HUES6 (cell line): Measurements from ENCODE around the gene MAGI1.

ENCODE experiments used
- H3K27ac ChIP-seq: 2 replicates; pipeline ENCODE4 v1.7.0; 2013; ENCODE audit warnings: low read depth, mild to moderate bottlenecking, low read length, inconsistent platforms
- H3K27me3 ChIP-seq: 2 replicates; pipeline ENCODE4 v1.6.1; 2013; ENCODE audit warnings: low read length; ENCODE audit not compliant: control insufficient read depth, insufficient read depth
- H3K36me3 ChIP-seq: 2 replicates; pipeline ENCODE4 v1.6.1; 2013; ENCODE audit warnings: low read length; ENCODE audit not compliant: control insufficient read depth, insufficient read depth
- H3K4me1 ChIP-seq: 2 replicates; pipeline ENCODE4 v1.6.1; 2013; ENCODE audit warnings: low read length; ENCODE audit not compliant: control insufficient read depth, insufficient read depth
- H3K4me3 ChIP-seq: 2 replicates; pipeline ENCODE4 v1.5.1; 2013; ENCODE audit warnings: low read depth, low read length
- H3K9ac ChIP-seq: one replicate; pipeline ENCODE4 v1.6.1; 2013; ENCODE audit warnings: mild to moderate bottlenecking, low read length
- H3K9me3 ChIP-seq: 2 replicates; pipeline ENCODE4 v1.6.1; 2013; ENCODE audit warnings: low read depth, low read length; ENCODE audit not compliant: control insufficient read depth, insufficient read depth

Gene MAGI1

DNA sequence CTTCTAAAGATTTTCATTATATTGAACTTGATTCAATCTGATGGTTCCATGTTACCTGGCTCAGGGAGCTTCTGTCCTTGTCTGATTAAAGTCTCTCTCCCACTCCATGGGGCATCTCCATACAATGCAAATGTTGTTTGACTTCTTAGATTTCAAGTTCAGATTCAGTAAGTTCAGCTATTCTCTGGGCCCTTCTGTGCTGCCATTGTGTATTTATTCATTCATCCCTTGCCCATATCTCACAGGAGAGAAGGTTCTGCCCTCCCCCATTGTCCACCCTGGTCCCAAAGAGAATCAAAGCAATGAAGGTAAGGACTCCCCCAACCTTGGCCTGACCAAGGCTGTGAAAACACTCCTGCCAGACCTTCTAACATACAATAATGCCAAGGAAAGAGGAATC is 669.9 kb downstream of the MAGI1 start:
- Histone ChIP-seq H3K4me1 (no peaks in the 10 kb centered on the region), H3K4me3 (no peak overlapping the region), H3K27me3 (no peaks in the 10 kb centered on the region), H3K27ac (no peak overlapping the region), H3K9me3 (peaks cover 3% of the 10 kb centered on the region; the same call in 1 of the 2 replicates), H3K36me3 (peaks cover 15% of the 10 kb centered on the region), H3K9ac (no peak overlapping the region)

DNA sequence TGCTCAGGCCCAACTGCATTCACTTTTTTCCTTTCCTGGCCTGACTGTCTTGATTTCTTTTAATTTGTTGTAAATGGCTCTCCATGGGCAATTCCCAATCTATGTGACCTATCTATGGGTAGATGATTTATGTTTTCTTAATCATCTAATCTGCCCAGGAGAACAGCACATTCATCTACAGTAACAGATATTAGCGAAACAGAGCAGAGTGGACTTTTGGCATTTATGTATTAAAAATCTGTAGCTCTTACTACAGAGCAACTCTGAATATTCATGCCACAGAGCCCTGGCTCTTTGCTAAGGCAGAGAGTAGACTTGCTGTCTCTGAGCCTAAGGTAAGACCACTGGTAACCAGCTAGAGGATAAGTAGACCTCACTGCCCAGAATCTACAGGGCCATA is 676.0 kb downstream of the MAGI1 start:
- no peak overlapping the region for H3K9ac ChIP-seq

DNA sequence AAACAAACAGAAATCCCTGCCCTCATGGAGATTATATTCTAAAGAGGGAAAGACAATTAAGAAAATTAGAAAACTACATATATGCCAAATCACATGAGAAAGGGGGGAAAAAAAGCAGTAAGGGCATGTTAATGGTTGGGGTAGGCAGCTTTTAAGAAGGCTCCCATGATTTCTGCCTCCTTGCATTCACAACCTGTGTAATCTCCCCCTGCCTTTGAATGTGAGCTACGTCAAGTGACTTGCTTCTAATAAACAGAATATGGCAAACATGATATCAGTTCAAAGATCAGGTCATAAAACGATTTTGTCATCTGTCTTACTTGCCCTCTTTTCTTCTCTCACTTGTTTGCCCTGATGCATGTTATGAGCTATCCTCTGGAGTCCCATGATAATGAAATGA is 677.3 kb downstream of the MAGI1 start:
- Histone ChIP-seq H3K9ac (no peak overlapping the region), H3K36me3 (peaks cover 62% of the 10 kb centered on the region)

More for the DNA sequence above, 676.0 kb downstream of the MAGI1 start:
- Histone ChIP-seq H3K4me3 (no peak overlapping the region), H3K27ac (no peak overlapping the region), H3K27me3 (no peaks in the 10 kb centered on the region), H3K4me1 (no peaks in the 10 kb centered on the region), H3K36me3 (peaks cover 57% of the 10 kb centered on the region), H3K9me3 (no peaks in the 10 kb centered on the region; the same call in 1 of the 2 replicates)

DNA sequence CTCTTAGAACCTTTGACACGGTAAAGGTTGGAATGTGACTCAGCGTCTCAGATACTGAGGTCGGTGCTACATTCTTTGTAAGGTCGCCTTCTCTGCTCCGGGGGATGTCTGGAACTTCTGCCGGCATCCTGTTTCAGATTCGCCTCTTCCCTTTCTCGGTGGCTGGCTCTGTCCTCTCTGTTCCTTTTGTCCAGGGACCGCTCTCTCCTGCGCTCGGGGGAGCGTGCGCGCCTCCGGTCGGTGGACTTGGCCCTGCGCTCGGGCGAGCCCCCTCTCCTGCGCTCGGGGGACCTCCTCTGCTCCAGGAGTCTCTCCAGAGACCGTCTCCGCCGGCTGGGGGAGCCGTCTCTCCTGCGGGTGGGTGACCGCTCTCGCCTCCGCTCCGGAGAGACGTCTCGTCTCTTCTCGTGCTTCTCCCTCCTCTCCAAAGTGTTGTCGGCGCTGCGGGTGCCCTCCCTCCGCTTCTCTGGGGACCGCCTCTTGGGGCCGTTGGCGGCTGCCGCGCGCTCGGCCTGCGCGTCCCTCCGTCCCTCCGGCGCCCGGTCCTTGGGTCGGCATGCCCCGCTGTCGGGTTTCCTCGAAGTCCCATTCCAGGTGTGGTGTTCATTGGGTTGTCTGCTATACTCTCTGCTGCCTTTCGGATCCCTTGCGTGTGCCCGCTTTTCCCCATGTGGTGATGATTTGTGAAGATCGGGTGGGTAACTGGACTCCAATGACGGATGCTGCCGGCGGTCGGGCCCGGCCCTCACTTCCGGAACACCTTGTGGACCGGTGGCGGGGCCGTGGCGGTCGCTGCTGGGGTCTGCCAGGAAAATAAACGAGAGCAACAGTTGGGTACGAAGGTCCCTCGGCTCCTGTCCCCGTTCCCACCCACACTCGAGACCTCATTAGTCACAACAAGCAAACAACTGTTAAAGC is 682.1 kb downstream of the MAGI1 start:
- peaks cover 34% of the 10 kb centered on the region for H3K36me3 ChIP-seq
- no peaks in the 10 kb centered on the region for H3K9me3 ChIP-seq
- H3K27me3 ChIP-seq, result no peaks in the 10 kb centered on the region
- H3K4me3 ChIP-seq, result peak overlapping the region; percentile 56; the same call in 1 of the 2 replicates
- no peak overlapping the region for H3K9ac ChIP-seq
- peaks cover 4% of the 10 kb centered on the region; the same call in 1 of the 2 replicates for H3K4me1 ChIP-seq
- peak overlapping the region; percentile 45; the same call in 1 of the 2 replicates for H3K27ac ChIP-seq

More for the DNA sequence above, 677.3 kb downstream of the MAGI1 start:
- Histone ChIP-seq H3K4me1 (peaks cover under 1% of the 10 kb centered on the region; the same call in 1 of the 2 replicates), H3K4me3 (no peak overlapping the region), H3K9me3 (no peaks in the 10 kb centered on the region; the same call in 1 of the 2 replicates), H3K27ac (no peak overlapping the region), H3K27me3 (no peaks in the 10 kb centered on the region)

DNA sequence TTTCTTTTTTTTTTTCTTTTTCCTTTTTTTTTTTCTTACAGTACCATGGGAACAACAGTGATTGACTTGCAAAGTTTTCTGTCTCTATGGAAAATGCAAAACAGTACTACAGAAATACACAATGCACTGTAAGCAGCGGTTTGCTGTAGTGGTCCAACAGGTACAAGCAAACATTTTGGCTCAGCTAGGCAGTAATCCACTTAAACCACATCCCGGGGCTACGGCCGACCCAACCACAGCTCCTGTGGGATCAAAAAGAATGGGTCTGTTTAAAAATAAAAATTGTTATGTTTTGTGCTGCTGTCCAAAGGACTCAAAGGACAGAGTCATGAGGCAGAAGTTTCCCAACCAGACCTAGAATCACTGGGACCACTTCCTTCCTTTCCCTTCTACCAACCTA is 683.8 kb downstream of the MAGI1 start:
- Histone ChIP-seq H3K9ac (no peak overlapping the region), H3K9me3 (no peaks in the 10 kb centered on the region), H3K27me3 (no peaks in the 10 kb centered on the region), H3K4me3 (no peak overlapping the region), H3K4me1 (peaks cover 4% of the 10 kb centered on the region; the same call in 1 of the 2 replicates), H3K27ac (no peak overlapping the region), H3K36me3 (peaks cover 17% of the 10 kb centered on the region)

DNA sequence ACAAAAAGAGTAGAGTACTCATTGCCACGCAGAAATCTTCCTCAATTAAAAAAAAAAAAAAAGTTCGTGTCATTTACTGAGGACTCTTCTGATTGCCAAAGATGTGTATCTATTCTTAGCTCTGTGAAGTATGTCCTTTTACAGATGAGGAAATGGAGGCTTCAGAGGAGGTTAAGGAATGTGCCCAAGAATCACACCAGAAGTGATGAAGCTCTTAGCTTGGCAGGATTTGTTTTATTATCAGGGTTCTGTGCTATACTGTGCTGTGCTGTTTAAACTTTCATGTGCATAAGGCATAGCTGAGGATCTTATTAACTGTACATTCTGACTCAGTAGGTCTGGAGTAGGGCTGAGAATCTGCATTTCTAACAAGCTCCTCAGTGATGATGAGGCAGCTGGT is 685.8 kb downstream of the MAGI1 start:
- Histone ChIP-seq H3K4me1 (peaks cover 9% of the 10 kb centered on the region), H3K9me3 (no peaks in the 10 kb centered on the region), H3K36me3 (peaks cover 8% of the 10 kb centered on the region; the same call in 1 of the 2 replicates), H3K27me3 (no peaks in the 10 kb centered on the region), H3K9ac (no peak overlapping the region), H3K27ac (no peak overlapping the region), H3K4me3 (no peak overlapping the region)

DNA sequence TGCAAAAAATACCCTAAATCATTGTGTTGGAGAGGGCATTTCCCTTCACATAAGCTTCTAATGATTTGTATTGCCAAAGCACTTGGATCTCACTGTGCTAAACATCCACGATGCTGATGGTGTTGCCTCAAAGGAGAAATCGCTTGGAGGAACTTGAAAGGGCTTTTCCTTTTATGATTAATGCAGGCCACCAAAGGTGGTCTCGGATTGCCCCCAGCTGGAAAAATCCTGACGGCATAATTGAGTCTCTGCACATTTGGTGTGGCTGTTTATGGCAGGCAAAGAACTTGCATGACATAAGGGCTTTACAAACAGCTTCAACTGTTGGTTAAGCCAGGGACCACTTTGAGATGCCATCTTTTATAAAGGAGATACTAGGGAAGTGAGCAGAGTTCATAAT is 687.0 kb downstream of the MAGI1 start:
- H3K9ac ChIP-seq, result no peak overlapping the region
- no peak overlapping the region for H3K27ac ChIP-seq

DNA sequence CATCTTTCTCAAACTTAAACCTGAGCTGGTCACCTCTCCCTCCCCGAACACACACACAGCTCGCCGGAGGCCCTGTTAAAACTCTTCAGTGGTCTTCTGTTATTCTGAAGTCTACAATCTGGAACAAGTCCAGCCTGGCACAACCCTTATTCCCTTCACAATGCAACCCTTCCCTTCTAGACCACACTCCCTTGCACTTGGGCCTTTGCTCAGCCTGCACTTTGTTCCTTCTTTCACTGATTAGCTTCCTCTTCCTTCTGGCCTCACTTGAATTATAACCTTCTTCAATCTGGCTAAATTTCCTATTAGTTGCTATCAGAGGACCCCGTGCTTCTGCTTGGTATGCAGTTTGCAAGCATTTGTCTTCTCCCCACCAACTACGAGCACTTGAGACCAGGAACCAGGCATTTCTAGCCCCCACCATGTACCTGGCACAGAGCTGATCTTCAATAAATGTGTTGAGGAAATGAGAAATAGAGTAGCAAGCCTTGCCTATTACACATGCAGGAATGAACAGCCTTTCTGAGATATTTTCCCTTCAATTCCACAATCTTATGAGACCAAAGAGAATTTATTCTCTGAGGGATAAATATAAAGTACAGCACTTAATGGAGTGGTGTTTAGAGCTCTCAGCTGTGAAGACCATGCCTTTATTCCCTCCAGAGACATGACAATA is 687.8 kb downstream of the MAGI1 start:
- Histone ChIP-seq H3K27me3 (no peaks in the 10 kb centered on the region), H3K36me3 (no peaks in the 10 kb centered on the region), H3K9ac (no peak overlapping the region), H3K27ac (no peak overlapping the region), H3K9me3 (no peaks in the 10 kb centered on the region), H3K4me3 (no peak overlapping the region), H3K4me1 (peaks cover 5% of the 10 kb centered on the region)

More for the DNA sequence above, 687.0 kb downstream of the MAGI1 start:
- Histone ChIP-seq H3K36me3 (peaks cover 7% of the 10 kb centered on the region; the same call in 1 of the 2 replicates), H3K9me3 (no peaks in the 10 kb centered on the region), H3K4me3 (no peak overlapping the region), H3K4me1 (peaks cover 9% of the 10 kb centered on the region), H3K27me3 (no peaks in the 10 kb centered on the region)

DNA sequence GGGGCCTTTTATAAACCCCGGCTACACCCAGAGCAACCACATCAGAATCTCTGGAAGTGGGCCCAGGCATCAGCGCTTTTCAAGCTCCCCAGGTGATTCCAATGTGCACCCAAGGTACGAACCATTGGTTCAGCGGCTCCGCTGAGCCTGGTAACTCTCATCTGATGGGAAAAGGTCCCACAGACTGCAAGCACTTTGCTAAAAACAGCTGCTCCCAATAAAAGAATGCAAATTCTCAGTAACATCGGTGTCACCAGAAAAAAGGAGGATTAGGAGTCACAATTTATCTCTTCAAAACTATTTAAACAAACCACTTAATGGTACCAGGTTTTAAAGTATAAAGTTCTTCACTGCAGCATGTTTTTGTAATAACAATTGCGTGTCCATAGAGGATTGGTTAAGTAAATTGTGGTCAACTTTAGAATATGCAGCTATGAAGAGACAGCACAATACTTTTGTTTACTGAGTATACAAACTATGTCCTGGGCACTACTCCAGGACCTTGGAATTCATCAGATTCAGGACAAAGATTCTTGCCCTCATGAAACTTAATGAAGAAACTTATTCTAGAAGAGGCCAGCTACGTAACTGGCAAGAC is 690.2 kb downstream of the MAGI1 start:
- Histone ChIP-seq H3K4me3 (no peak overlapping the region), H3K9me3 (no peaks in the 10 kb centered on the region), H3K4me1 (peaks cover 22% of the 10 kb centered on the region), H3K36me3 (no peaks in the 10 kb centered on the region), H3K27ac (no peak overlapping the region), H3K9ac (no peak overlapping the region), H3K27me3 (no peaks in the 10 kb centered on the region)

DNA sequence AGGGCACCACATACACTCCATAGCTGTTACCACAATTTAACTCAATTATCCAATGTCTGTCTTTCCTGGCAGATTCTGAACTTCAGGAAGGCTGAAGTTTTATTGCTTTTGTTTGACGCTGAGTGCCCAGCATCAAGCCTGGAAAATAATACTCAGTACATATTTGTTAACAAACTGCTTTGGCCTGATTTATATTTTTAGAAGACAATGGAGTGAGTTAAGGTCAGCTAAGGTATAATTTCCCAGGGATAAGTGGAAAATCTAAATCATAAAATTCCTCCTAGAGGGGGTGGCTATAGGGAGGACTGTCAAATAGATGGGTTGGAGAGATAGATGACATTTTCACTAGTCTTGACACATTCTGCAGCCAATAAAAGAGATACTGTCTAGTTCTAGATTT is 691.6 kb downstream of the MAGI1 start:
- peaks cover 30% of the 10 kb centered on the region for H3K4me1 ChIP-seq
- H3K9ac ChIP-seq, result no peak overlapping the region
- no peaks in the 10 kb centered on the region for H3K9me3 ChIP-seq
- H3K27me3 ChIP-seq, result no peaks in the 10 kb centered on the region
- no peaks in the 10 kb centered on the region for H3K36me3 ChIP-seq
- no peak overlapping the region for H3K4me3 ChIP-seq
- H3K27ac ChIP-seq, result no peak overlapping the region
